Neural progenitor cell (in vitro differentiated cells): ENCODE measurements around the gene RREB1.
"Not testable (repeated sequence)": the region's sequence is repeated elsewhere in the genome, so short reads cannot be mapped to it uniquely, and the experiment has no call there.

ENCODE experiments used
- CTCF ChIP-seq: fragments of 200-600 bp; sonication (generic); IDR thresholded peaks from 2 replicates; pipeline ENCODE4 v1.5.1; 2017; ENCODE audit warnings: antibody characterized with exemption, mild to moderate bottlenecking
- EZH2 ChIP-seq: fragments of 200-600 bp; sonication (generic); IDR thresholded peaks from 2 replicates; pipeline ENCODE4 v1.6.1; 2017; ENCODE audit warnings: antibody characterized with exemption, mild to moderate bottlenecking, moderate library complexity

- not testable (repeated sequence) for TF ChIP-seq CTCF, EZH2
Measured at GRCh38 chr6:7157307-7157706, 49.5 kb downstream of the RREB1 start.
